ENCODE measurements around the gene INPP5F.
"Not testable (repeated sequence)": the region's sequence is repeated elsewhere in the genome, so short reads cannot be mapped to it uniquely, and the experiment has no call there.

Gene INPP5F

DNA sequence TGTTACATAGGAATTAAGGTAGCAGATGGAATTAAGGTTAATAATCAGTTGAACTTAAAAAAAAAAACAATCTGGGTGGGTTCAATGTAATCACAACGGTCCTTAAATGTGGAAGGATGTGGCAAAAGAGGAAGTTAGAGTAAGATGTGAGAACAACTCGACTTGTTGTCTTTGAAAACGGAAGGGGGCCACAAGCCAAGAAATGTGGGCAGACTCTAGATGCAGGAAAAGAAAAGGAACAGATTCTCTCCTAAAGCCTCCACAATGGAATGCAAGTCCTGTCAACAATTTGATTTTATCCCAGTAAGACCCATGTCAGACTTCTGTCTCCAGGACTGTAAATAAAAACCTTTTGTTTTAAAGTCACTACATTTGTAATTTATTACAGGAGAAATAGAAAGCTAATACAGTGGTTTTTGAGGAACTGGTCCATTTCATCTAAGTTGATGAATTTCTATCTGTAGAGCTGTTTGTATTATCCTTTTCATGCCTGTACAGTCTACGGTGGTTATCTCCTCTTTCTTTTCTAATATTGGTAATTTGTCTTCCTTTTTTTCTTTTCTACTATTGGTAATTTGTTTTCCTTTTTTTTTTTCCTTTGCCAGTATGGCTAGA lies 138.2 kb downstream of the INPP5F start:
- no peak for DNase-seq (ENCODE audit: low read depth)

DNA sequence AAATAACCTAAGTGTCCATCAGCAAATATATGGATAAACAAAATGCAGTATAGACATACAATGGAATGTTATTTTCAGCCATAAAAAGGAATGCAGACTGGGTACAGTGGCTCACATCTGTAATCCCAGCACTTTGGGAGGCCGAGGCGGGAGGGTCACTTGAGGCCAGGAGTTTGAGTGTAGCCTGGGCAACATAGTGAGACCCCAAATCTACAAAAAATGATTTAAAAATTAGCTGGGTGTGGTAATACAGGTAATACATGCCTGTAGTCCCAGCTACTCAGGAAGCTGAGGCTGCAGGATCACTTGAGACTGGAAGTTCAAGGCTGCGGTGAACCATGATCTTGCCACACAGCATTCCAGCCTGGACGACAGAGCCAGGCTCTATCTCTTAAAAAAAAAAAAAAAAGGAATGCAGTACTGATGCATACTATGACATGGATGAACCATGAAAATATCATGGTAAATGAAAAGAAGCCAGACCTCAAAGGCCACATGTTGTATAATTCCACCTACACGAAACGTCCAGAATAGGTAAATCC lies 139.9 kb downstream of the INPP5F start:
- DNase-seq (ENCODE audit: low read depth) = no peak

GRCh38 chr10:119867317-119867716 lies 141.5 kb downstream of the INPP5F start:
- DNase-seq (ENCODE audit: low read depth) = no peak

DNA sequence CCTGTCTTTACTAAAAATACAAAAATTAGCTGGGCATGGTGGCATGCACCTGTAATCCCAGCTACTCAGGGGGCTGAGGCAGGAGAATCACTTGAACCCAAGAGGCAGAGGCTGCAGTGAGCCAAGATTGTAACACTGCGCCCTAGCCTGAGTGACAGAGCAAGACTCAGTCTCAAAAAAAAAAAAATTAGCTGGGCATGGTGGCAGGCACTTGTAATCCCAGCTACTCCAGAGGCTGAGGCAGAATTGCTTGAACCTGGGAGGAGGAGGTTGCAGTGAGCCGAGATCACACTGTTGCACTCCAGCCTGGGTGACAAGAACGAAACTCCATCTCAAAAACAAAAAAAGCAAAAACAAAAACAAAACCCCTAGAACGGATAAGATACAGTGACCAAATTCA lies 143.5 kb downstream of the INPP5F start:
- DNase-seq (ENCODE audit: low read depth) = not testable (repeated sequence)

DNA sequence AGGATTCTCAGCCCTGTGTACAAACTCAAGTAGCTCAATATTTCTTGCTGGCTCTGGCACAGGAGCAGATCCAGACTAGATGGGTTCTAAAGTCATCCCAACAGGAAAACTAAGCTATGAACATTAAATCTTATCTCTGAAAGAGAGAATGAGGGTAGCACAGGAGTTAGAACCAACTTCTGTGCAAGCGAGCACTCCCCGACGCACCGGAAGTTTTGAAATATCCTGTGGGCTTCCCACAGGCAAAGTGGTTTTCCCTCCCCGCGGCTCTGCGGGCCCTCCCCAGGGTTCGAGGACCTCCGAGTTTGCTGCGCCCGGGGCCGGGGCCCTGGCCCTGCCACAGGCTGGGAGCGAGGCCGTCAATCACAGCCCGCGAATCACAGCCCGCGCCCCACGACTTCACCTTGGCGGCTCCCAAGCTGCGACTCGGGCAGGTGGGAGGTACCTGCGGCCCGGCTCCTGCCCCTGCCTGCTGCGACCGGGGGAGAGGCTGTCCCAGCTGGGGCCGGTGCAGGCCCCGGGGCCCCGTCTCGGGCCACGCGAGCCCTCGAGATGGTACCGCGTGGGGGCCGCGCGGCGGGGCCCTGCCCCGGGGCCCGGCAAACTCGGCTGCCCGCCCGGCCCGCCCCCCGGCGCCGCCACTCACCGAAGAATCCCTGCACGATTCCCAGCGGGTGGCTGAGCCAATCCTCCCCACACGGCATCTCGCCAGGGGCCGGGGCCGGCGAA lies 146.2 kb downstream of the INPP5F start:
- DNase-seq (ENCODE audit: low read depth) = no peak

- no peak for DNase-seq (ENCODE audit: low read depth)
Observed at GRCh38 chr10:119872610-119872859, 146.7 kb downstream of the INPP5F start, which contains the start of gene MCMBP. MCMBP (minus strand) TSS chr10:119872843; CDS start chr10:119872584, 259 bp downstream.

DNA sequence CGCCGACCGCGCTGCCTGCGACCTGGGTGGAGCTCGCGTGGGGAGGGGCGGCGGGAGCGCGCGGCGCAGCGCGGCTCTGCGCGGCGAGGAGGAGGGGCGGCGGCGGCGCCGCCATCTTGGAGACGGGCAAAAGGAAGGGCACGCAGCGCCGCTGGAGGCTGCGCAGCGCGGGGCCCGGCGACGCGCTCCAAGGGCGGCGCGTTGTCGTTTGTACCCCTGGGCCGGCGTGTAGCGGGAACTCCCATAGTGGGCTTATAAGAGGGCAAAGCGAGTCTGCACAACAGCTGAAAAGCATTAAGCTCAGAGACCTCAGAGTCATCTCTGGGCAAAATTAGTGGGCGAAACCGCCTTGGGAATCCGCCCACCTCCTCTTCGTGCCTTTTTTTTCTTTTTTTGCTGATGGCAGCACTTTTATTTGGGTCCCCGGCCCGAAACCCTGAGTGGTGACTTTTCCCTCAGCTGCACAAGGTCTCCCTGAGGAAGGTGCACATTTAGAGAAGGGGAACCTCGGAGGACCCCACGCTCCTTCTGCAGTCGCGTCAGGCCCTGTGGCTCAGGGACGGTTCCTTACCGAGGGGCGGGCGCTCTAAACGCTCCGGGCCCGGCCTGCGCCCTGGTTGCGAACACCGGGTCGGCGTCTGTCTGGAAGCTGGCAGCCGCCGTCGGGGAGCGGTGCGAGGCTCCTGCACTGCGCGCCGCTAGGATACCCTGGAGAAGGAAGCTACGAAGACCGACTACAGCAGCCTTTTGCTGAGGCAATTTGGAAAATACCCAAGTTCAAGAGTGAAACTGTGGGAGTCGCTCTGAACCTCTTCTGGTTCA lies 147.2 kb downstream of the INPP5F start:
- peak; percentile 34 for DNase-seq (ENCODE audit: low read depth)

GRCh38 chr10:119878524-119878923 lies 152.7 kb downstream of the INPP5F start:
- DNase-seq (ENCODE audit: low read depth) = no peak

All from HS-27A (cell line).